Spleen (tissue), 7 donors: ENCODE results near the gene MYL3.

ENCODE experiments used
- CTCF ChIP-seq, 11 experiments: fragments of 200-600 bp in 7 of 11; fragments of 450-650 bp in 4 of 11; sonication (generic) in 4 of 11; IDR thresholded peaks in 8 of 11; conservative IDR thresholded peaks in 3 of 11; 1 replicate in 7 of 11; 2 replicates in 4 of 11; pipeline versions ENCODE4 v1.4.0 to v1.8.0; 2016 to 2021; ENCODE audit warnings: antibody characterized with exemption in 11 of 11, inconsistent platforms in 4 of 11, mild to moderate bottlenecking in 1 of 11
- POLR2A ChIP-seq, 3 donors: fragments of 450-650 bp; IDR thresholded peaks; one replicate each; pipeline ENCODE4 v1.5.1; 2017; ENCODE audit warnings: antibody characterized with exemption in 3 of 3, mild to moderate bottlenecking in 1 of 3
- POLR2AphosphoS5 ChIP-seq, 3 donors: sonication (generic); formaldehyde crosslinking; IDR thresholded peaks; one replicate each; pipeline ENCODE4 v1.5.1; 2017; ENCODE audit warnings: antibody characterized with exemption in 3 of 3
- donor health status: DM: no; HTN: no; CAD: no; lungs with moderate emphysema.
- donor health status: DM: no; HTN: no; CAD: no.
- donor health status: DM: no; HTN: no; CAD: no.

GRCh38 chr3:46890132-46890531, 26.9 kb upstream of the MYL3 start:
- TF ChIP-seq CTCF (IDR thresholded peaks at IDR 0.05 in 8 of 11, conservative IDR thresholded peaks at IDR 0.05 in 3 of 11) (no peak), POLR2A (IDR thresholded peaks at IDR 0.05) (no peak), POLR2AphosphoS5 (IDR thresholded peaks at IDR 0.05) (no peak)
